DLD1 (cell line): ENCODE measurements around the gene ZMYND8.

Source experiments
- in situ Hi-C: cut with HindIII; loops from 2 replicates; pipeline ENCODE4 v1.10.0; 2017; ENCODE audit warnings: low sequenced_read_pairs

The ZMYND8 gene

GRCh38 chr20:47335251-47336128, 21.0 kb downstream of the ZMYND8 start:
- in situ Hi-C loops = no loop called here

GRCh38 chr20:47334022-47334551, 22.4 kb downstream of the ZMYND8 start:
- in situ Hi-C loops = no loop called here

- in situ Hi-C loops = no loop called here
These were observed 23.9 kb downstream of the ZMYND8 start for GRCh38 chr20:47332381-47333206.

- in situ Hi-C loops = no loop called here
These were observed 25.4 kb downstream of the ZMYND8 start for GRCh38 chr20:47330933-47331708.

- in situ Hi-C loops = no loop called here
These were observed 26.4 kb downstream of the ZMYND8 start for GRCh38 chr20:47330071-47330470.

- in situ Hi-C loops = no loop called here
These were observed 28.4 kb downstream of the ZMYND8 start for GRCh38 chr20:47328129-47328528.

GRCh38 chr20:47327711-47328110, 28.8 kb downstream of the ZMYND8 start:
- in situ Hi-C loops = no loop called here

- in situ Hi-C loops = no loop called here
These were observed 29.7 kb downstream of the ZMYND8 start for GRCh38 chr20:47326658-47327268.

- in situ Hi-C loops = no loop called here
These were observed 31.3 kb downstream of the ZMYND8 start for GRCh38 chr20:47325242-47325641.

GRCh38 chr20:47320990-47321805, 35.3 kb downstream of the ZMYND8 start:
- in situ Hi-C loops = no loop called here

GRCh38 chr20:47319517-47320252, 36.8 kb downstream of the ZMYND8 start:
- in situ Hi-C loops = no loop called here

- in situ Hi-C loops = no loop called here
These were observed 37.6 kb downstream of the ZMYND8 start for GRCh38 chr20:47318586-47319516.

- in situ Hi-C loops = no loop called here
These were observed 38.4 kb downstream of the ZMYND8 start for GRCh38 chr20:47318027-47318585.

- in situ Hi-C loops = no loop called here
These were observed 39.2 kb downstream of the ZMYND8 start for GRCh38 chr20:47317127-47317895.

- in situ Hi-C loops = no loop called here
These were observed 39.7 kb downstream of the ZMYND8 start for GRCh38 chr20:47316776-47317126.

- in situ Hi-C loops = no loop called here
These were observed 41.0 kb downstream of the ZMYND8 start for GRCh38 chr20:47315339-47316056.
